DMS53 treated with DMSO at 0.1 percent for 48 hours (cell line): ENCODE measurements around the gene GPR42.

Experiments used
- DNase-seq: peaks from one replicate; lab custom pipeline; 2025; ENCODE audit not compliant: unreplicated experiment; lab: John Stamatoyannopoulos, UW

The GPR42 gene

GRCh38 chr19:35417713-35418534, 47.1 kb downstream of the GPR42 start:
- DNase-seq: no peak

- DNase-seq: no peak
These were observed 48.2 kb downstream of the GPR42 start for GRCh38 chr19:35419046-35419445.

DNA sequence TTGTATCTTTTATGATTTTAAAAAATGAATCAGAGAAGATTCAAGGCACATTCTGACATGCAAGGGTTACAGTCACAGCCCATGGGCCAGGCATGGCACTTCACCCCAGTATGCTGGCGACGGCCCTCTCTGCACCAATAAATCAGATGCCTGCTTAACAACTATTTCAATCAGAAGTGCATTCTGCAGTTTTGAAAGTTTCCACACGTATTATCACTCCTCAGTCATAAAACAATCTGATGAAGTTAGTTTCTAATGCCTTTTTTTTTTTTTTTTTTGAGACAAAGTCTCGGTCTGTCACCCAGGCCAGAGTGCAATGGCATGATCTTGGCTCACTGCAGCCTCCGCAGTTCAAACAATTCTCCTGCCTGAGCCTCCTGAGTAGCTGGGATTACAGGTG, 48.9 kb downstream of the GPR42 start:
- DNase-seq: no peak

GRCh38 chr19:35421362-35421761, 50.5 kb downstream of the GPR42 start:
- DNase-seq: no peak
